GM21786 (cell line): Measurements from ENCODE around the gene NMD3.
"Not testable (repeated sequence)": the region's sequence is repeated elsewhere in the genome, so short reads cannot be mapped to it uniquely, and the experiment has no call there.

Experiments used
- ATAC-seq: cut with Tn5 transposase; IDR thresholded peaks from one replicate; pipeline ENCODE4 v1.9.1; 2021; ENCODE audit not compliant: unreplicated experiment

Gene NMD3

GRCh38 chr3:161220850-161221753, at the start of gene NMD3:
NMD3 (plus strand) TSS chr3:161221311; CDS start chr3:161222014, 703 bp downstream.
- ATAC-seq: peak; percentile 99

- ATAC-seq: no peak
Observed at GRCh38 chr3:161171639-161172552, 49.2 kb upstream of the NMD3 start.

- no peak for ATAC-seq
Observed at GRCh38 chr3:161175506-161175905, 45.6 kb upstream of the NMD3 start.

GRCh38 chr3:161177991-161178390, 43.1 kb upstream of the NMD3 start:
- no peak for ATAC-seq

- ATAC-seq: not testable (repeated sequence)
Observed at GRCh38 chr3:161181371-161181770, 39.7 kb upstream of the NMD3 start.

GRCh38 chr3:161187046-161187445, 34.1 kb upstream of the NMD3 start:
- no peak for ATAC-seq

- no peak for ATAC-seq
Observed at GRCh38 chr3:161197855-161198850, 23.0 kb upstream of the NMD3 start.

GRCh38 chr3:161199926-161200325, 21.2 kb upstream of the NMD3 start:
- no peak for ATAC-seq

GRCh38 chr3:161203485-161204098, 17.5 kb upstream of the NMD3 start:
- ATAC-seq: peak; percentile 68

- no peak for ATAC-seq
Observed at GRCh38 chr3:161208931-161209330, 12.2 kb upstream of the NMD3 start.

GRCh38 chr3:161212171-161212771, 8.8 kb upstream of the NMD3 start:
- no peak for ATAC-seq

- ATAC-seq: no peak
Observed at GRCh38 chr3:161212906-161213305, 8.2 kb upstream of the NMD3 start.

- no peak for ATAC-seq
Observed at GRCh38 chr3:161213644-161214043, 7.5 kb upstream of the NMD3 start.

- ATAC-seq: no peak
Observed at GRCh38 chr3:161215185-161215584, 5.9 kb upstream of the NMD3 start.

GRCh38 chr3:161217496-161217895, 3.6 kb upstream of the NMD3 start:
- no peak for ATAC-seq

GRCh38 chr3:161219495-161219894, 1.6 kb upstream of the NMD3 start:
- ATAC-seq: no peak

GRCh38 chr3:161221806-161222600, 892 bp downstream of the NMD3 start:
- ATAC-seq: peak; percentile 20

GRCh38 chr3:161222662-161223061, 1.6 kb downstream of the NMD3 start:
- no peak for ATAC-seq

GRCh38 chr3:161224786-161225185, 3.7 kb downstream of the NMD3 start:
- no peak for ATAC-seq
